HepG2 (cell line): ENCODE data around the gene STX12. TPM values are rescaled to one million over a fixed set of nuclear protein-coding genes. Genes with fewer than 3 reads are reported as not detected.

Experiments
- GATAD2A ChIP-seq: IDR thresholded peaks from 2 replicates; pipeline ENCODE4 v1.6.1; 2016
- HOXA9 ChIP-seq: sonication (generic); formaldehyde crosslinking; IDR thresholded peaks from 2 replicates; pipeline ENCODE4 v1.8.1; 2022; ENCODE audit warnings: missing genetic modification reagents, mild to moderate bottlenecking, moderate library complexity, borderline replicate concordance
- POLR2A ChIP-seq, 2 experiments: IDR thresholded peaks; 2 replicates each; pipeline ENCODE4 v1.6.1; 2011; ENCODE audit warnings: low read depth in 2 of 2, low read length in 2 of 2, mild to moderate bottlenecking in 1 of 2, moderate library complexity in 1 of 2; ENCODE audit not compliant: insufficient read depth in 1 of 2
- POLR2AphosphoS5 ChIP-seq: IDR thresholded peaks from 2 replicates; pipeline ENCODE4 v1.6.1; 2012; ENCODE audit warnings: low read depth, low read length
- SIN3A ChIP-seq: IDR thresholded peaks from 2 replicates; pipeline ENCODE4 v1.6.1; 2011; ENCODE audit warnings: low read depth, mild to moderate bottlenecking, control low read depth, low read length, borderline replicate concordance
- SOX6 ChIP-seq, 2 experiments: fragments of 450-650 bp in 1 of 2; sonication (generic) in 1 of 2; formaldehyde crosslinking in 1 of 2; IDR thresholded peaks; 2 replicates each; pipeline versions ENCODE4 v1.4.0 to v1.6.1; 2017 to 2020; ENCODE audit warnings: antibody characterized with exemption in 1 of 2, mild to moderate bottlenecking in 1 of 2, missing genetic modification reagents in 1 of 2
- ZNF3 ChIP-seq: IDR thresholded peaks from 2 replicates; pipeline ENCODE4 v1.7.0; 2017; ENCODE audit warnings: inconsistent platforms
- ZNF460 ChIP-seq: sonication (generic); formaldehyde crosslinking; IDR thresholded peaks from 2 replicates; pipeline ENCODE4 v1.5.1; 2020; ENCODE audit warnings: missing genetic modification reagents, mild to moderate bottlenecking, borderline replicate concordance
- ZNF549 ChIP-seq: sonication (generic); formaldehyde crosslinking; IDR thresholded peaks from 2 replicates; pipeline ENCODE4 v1.5.0; 2020; ENCODE audit warnings: missing genetic modification reagents
- ZNF589 ChIP-seq: sonication (generic); formaldehyde crosslinking; conservative IDR thresholded peaks from 2 replicates; pipeline ENCODE4 v1.8.0; 2022; ENCODE audit warnings: mild to moderate bottlenecking, moderate library complexity, missing genetic modification reagents
- ZNF644 ChIP-seq: IDR thresholded peaks from 2 replicates; pipeline ENCODE4 v1.6.1; 2016; ENCODE audit warnings: low read depth
- polyA plus RNA-seq, 8 experiments: library from polyadenylated mRNA; depleted of rRNA in 3 of 8; stranded (reverse) in 7 of 8; unstranded in 1 of 8; fragments of >200 nt; fragmentation: Illumina TruSeq in 4 of 8; extraction: Trizol in 4 of 8; gene quantifications; 2 replicates each; pipeline versions ENCODE4 v1.2.1 to v1.2.3, GENCODE V29; 2011 to 2016; ENCODE audit warnings: low read depth in 4 of 8, missing spikeins in 1 of 8, mixed read lengths in 1 of 8; ENCODE audit not compliant: insufficient read depth in 1 of 8
- total RNA-seq, 5 experiments: library from RNA; depleted of rRNA; stranded (reverse); fragments of >200 nt; fragmentation: Illumina TruSeq; extraction: Trizol; gene quantifications; 2 replicates each; pipeline ENCODE4 v1.2.3, GENCODE V29; 2016; ENCODE audit warnings: low read depth in 1 of 5
- TF ChIP-seq, protein P1 (sequence below): sonication (generic); formaldehyde crosslinking; IDR thresholded peaks from 2 replicates; pipeline ENCODE4 v1.4.0; 2020; ENCODE audit warnings: missing genetic modification reagents
- TF ChIP-seq, protein P2 (sequence below): fragments of 450-650 bp; IDR thresholded peaks from 2 replicates; pipeline ENCODE4 v1.6.1; 2017; ENCODE audit warnings: mild to moderate bottlenecking
- TF ChIP-seq, protein P3 (sequence below): sonication (generic); formaldehyde crosslinking; IDR thresholded peaks from 2 replicates; pipeline ENCODE4 v1.4.0; 2020; ENCODE audit warnings: mild to moderate bottlenecking, missing genetic modification reagents
- TF ChIP-seq, protein P4 (sequence below): sonication (generic); formaldehyde crosslinking; IDR thresholded peaks from 2 replicates; pipeline ENCODE4 v1.5.1; 2020; ENCODE audit warnings: mild to moderate bottlenecking, missing genetic modification reagents, moderate library complexity
- TF ChIP-seq, protein P5 (sequence below): sonication (generic); formaldehyde crosslinking; IDR thresholded peaks from 2 replicates; pipeline ENCODE4 v1.5.0; 2020; ENCODE audit warnings: missing genetic modification reagents

The STX12 gene
- total and polyA plus RNA-seq, 2 of the 13 experiments (the other 11 are each of a cell fraction or from before 2014, with no cell fraction given), result 9.0 to 19.7 TPM

DNA sequence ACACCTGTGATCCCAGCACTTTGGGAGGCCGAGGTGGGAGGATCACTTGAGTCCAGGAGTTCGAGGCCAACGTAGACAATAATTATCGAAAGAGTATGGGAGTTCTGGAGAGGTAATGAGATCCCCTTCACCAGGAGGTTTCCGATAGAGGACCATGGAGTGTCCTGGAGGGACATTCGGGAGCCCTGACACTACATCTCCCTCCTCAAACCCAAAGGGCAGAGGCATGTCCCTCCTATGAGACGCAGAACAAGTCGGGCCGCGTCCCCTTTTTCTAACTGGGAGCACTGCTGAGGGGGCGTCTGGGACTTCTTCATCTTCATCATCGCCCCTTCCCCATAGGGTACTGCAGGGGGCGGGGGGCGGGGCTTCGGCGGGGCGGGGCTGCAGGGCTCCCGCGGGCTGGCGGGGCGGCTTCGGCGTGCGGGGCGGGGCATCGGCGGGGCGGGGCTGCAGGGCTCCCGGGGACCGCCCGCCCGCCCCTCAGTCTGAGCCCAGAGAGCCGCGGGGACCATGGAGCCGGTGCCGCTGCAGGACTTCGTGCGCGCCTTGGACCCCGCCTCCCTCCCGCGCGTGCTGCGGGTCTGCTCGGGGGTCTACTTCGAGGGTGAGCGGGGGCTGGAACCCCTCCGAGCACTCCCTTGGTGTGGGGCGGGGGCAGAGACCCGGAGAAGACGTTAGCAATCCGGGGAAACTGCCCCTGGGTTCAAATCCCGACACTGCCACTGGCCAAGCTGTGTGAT lies 99.2 kb downstream of the STX12 start, which contains the start of gene THEMIS2 (continued):
- TF ChIP-seq, protein P1, sequence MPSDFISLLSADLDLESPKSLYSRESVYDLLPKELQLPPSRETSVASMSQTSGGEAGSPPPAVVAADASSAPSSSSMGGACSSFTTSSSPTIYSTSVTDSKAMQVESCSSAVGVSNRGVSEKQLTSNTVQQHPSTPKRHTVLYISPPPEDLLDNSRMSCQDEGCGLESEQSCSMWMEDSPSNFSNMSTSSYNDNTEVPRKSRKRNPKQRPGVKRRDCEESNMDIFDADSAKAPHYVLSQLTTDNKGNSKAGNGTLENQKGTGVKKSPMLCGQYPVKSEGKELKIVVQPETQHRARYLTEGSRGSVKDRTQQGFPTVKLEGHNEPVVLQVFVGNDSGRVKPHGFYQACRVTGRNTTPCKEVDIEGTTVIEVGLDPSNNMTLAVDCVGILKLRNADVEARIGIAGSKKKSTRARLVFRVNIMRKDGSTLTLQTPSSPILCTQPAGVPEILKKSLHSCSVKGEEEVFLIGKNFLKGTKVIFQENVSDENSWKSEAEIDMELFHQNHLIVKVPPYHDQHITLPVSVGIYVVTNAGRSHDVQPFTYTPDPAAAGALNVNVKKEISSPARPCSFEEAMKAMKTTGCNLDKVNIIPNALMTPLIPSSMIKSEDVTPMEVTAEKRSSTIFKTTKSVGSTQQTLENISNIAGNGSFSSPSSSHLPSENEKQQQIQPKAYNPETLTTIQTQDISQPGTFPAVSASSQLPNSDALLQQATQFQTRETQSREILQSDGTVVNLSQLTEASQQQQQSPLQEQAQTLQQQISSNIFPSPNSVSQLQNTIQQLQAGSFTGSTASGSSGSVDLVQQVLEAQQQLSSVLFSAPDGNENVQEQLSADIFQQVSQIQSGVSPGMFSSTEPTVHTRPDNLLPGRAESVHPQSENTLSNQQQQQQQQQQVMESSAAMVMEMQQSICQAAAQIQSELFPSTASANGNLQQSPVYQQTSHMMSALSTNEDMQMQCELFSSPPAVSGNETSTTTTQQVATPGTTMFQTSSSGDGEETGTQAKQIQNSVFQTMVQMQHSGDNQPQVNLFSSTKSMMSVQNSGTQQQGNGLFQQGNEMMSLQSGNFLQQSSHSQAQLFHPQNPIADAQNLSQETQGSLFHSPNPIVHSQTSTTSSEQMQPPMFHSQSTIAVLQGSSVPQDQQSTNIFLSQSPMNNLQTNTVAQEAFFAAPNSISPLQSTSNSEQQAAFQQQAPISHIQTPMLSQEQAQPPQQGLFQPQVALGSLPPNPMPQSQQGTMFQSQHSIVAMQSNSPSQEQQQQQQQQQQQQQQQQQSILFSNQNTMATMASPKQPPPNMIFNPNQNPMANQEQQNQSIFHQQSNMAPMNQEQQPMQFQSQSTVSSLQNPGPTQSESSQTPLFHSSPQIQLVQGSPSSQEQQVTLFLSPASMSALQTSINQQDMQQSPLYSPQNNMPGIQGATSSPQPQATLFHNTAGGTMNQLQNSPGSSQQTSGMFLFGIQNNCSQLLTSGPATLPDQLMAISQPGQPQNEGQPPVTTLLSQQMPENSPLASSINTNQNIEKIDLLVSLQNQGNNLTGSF, result no peak
- TF ChIP-seq HOXA9 (no peak), POLR2AphosphoS5 (no peak), POLR2A (IDR thresholded peaks at IDR 0.05; ENCODE audit: insufficient read depth in 1 of 2, low read depth in 2 of 2, low read length in 2 of 2) (peak in 1 of 2 experiments; percentile 31; a peak in 1 of 4 replicates), ZNF644 (CRISPR knock-in tag) (no peak), SIN3A (no peak), ZNF549 (CRISPR knock-in tag) (no peak), SOX6 (IDR thresholded peaks at IDR 0.05) (no peak), SOX6 (CRISPR knock-in tag; IDR thresholded peaks at IDR 0.05) (no peak), ZNF3 (CRISPR knock-in tag) (no peak), GATAD2A (CRISPR knock-in tag) (no peak), ZNF589 (no peak), ZNF460 (CRISPR knock-in tag) (no peak)
- TF ChIP-seq, protein P2, sequence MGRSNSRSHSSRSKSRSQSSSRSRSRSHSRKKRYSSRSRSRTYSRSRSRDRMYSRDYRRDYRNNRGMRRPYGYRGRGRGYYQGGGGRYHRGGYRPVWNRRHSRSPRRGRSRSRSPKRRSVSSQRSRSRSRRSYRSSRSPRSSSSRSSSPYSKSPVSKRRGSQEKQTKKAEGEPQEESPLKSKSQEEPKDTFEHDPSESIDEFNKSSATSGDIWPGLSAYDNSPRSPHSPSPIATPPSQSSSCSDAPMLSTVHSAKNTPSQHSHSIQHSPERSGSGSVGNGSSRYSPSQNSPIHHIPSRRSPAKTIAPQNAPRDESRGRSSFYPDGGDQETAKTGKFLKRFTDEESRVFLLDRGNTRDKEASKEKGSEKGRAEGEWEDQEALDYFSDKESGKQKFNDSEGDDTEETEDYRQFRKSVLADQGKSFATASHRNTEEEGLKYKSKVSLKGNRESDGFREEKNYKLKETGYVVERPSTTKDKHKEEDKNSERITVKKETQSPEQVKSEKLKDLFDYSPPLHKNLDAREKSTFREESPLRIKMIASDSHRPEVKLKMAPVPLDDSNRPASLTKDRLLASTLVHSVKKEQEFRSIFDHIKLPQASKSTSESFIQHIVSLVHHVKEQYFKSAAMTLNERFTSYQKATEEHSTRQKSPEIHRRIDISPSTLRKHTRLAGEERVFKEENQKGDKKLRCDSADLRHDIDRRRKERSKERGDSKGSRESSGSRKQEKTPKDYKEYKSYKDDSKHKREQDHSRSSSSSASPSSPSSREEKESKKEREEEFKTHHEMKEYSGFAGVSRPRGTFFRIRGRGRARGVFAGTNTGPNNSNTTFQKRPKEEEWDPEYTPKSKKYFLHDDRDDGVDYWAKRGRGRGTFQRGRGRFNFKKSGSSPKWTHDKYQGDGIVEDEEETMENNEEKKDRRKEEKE, result no peak
- TF ChIP-seq, protein P3, sequence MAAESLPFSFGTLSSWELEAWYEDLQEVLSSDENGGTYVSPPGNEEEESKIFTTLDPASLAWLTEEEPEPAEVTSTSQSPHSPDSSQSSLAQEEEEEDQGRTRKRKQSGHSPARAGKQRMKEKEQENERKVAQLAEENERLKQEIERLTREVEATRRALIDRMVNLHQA, result no peak
- TF ChIP-seq, protein P4, sequence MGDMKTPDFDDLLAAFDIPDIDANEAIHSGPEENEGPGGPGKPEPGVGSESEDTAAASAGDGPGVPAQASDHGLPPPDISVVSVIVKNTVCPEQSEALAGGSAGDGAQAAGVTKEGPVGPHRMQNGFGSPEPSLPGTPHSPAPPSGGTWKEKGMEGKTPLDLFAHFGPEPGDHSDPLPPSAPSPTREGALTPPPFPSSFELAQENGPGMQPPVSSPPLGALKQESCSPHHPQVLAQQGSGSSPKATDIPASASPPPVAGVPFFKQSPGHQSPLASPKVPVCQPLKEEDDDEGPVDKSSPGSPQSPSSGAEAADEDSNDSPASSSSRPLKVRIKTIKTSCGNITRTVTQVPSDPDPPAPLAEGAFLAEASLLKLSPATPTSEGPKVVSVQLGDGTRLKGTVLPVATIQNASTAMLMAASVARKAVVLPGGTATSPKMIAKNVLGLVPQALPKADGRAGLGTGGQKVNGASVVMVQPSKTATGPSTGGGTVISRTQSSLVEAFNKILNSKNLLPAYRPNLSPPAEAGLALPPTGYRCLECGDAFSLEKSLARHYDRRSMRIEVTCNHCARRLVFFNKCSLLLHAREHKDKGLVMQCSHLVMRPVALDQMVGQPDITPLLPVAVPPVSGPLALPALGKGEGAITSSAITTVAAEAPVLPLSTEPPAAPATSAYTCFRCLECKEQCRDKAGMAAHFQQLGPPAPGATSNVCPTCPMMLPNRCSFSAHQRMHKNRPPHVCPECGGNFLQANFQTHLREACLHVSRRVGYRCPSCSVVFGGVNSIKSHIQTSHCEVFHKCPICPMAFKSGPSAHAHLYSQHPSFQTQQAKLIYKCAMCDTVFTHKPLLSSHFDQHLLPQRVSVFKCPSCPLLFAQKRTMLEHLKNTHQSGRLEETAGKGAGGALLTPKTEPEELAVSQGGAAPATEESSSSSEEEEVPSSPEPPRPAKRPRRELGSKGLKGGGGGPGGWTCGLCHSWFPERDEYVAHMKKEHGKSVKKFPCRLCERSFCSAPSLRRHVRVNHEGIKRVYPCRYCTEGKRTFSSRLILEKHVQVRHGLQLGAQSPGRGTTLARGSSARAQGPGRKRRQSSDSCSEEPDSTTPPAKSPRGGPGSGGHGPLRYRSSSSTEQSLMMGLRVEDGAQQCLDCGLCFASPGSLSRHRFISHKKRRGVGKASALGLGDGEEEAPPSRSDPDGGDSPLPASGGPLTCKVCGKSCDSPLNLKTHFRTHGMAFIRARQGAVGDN, result peak; percentile 72
- TF ChIP-seq, protein P5, sequence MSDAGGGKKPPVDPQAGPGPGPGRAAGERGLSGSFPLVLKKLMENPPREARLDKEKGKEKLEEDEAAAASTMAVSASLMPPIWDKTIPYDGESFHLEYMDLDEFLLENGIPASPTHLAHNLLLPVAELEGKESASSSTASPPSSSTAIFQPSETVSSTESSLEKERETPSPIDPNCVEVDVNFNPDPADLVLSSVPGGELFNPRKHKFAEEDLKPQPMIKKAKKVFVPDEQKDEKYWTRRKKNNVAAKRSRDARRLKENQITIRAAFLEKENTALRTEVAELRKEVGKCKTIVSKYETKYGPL (CRISPR knock-in tag), result no peak
